HTERT RPE-1 (cell line): ENCODE results near the gene NRAS.
"Not testable (repeated sequence)": the region's sequence is repeated elsewhere in the genome, so short reads cannot be mapped to it uniquely, and the experiment has no call there.

ENCODE experiments used
- in situ Hi-C: fragments of 300-500 bp; cut with MboI; formaldehyde crosslinking; loops from 4 replicates; pipeline ENCODE4 v1.14.3; 2020; ENCODE audit warnings: low sequenced_read_pairs

Gene NRAS

GRCh38 chr1:114716304-114717170 is at the start of gene NRAS:
Gene NRAS (minus strand): TSS chr1:114716771. CDS start chr1:114716160, 611 bp downstream.
- in situ Hi-C loops, result no loop called here

- in situ Hi-C loops, result no loop called here
Measured at GRCh38 chr1:114764689-114765088, 48.1 kb upstream of the NRAS start.

GRCh38 chr1:114758256-114758832 is 41.8 kb upstream of the NRAS start:
- in situ Hi-C loops, result no loop called here

GRCh38 chr1:114757455-114758255 is 41.1 kb upstream of the NRAS start, which contains the start of gene CSDE1:
Gene CSDE1 (minus strand): TSS chr1:114757984. CDS start chr1:114739890, 18,094 bp downstream.
- in situ Hi-C loops, result no loop called here

GRCh38 chr1:114756949-114757454 is 40.4 kb upstream of the NRAS start:
- in situ Hi-C loops, result no loop called here

GRCh38 chr1:114756009-114756892 is 39.7 kb upstream of the NRAS start:
- in situ Hi-C loops, result no loop called here

GRCh38 chr1:114755006-114755931 is 38.7 kb upstream of the NRAS start:
- in situ Hi-C loops, result no loop called here

GRCh38 chr1:114753702-114754101 is 37.1 kb upstream of the NRAS start:
- in situ Hi-C loops, result not testable (repeated sequence)

GRCh38 chr1:114753143-114753542 is 36.6 kb upstream of the NRAS start:
- in situ Hi-C loops, result no loop called here

GRCh38 chr1:114750780-114751179 is 34.2 kb upstream of the NRAS start:
- in situ Hi-C loops, result no loop called here

- in situ Hi-C loops, result no loop called here
Measured at GRCh38 chr1:114749835-114750234, 33.3 kb upstream of the NRAS start.

- in situ Hi-C loops, result no loop called here
Measured at GRCh38 chr1:114746450-114747121, 30.0 kb upstream of the NRAS start.

- in situ Hi-C loops, result no loop called here
Measured at GRCh38 chr1:114745291-114745690, 28.7 kb upstream of the NRAS start.

GRCh38 chr1:114741963-114742746 is 25.6 kb upstream of the NRAS start:
- in situ Hi-C loops, result no loop called here

- in situ Hi-C loops, result no loop called here
Measured at GRCh38 chr1:114740331-114740730, 23.8 kb upstream of the NRAS start.

- in situ Hi-C loops, result no loop called here
Measured at GRCh38 chr1:114737314-114737849, 20.8 kb upstream of the NRAS start.

GRCh38 chr1:114735479-114735878 is 18.9 kb upstream of the NRAS start:
- in situ Hi-C loops, result no loop called here

- in situ Hi-C loops, result no loop called here
Measured at GRCh38 chr1:114729782-114730181, 13.2 kb upstream of the NRAS start.
